Progenitor cell of endocrine pancreas (in vitro differentiated cells): ENCODE data around the gene FNBP1L. TPM values are rescaled to one million over a fixed set of nuclear protein-coding genes. Genes with fewer than 3 reads are reported as not detected.
"Not testable (repeated sequence)": the region's sequence is repeated elsewhere in the genome, so short reads cannot be mapped to it uniquely, and the experiment has no call there.

Experiments
- DNase-seq: peaks from one replicate; pipeline ENCODE4 v3.0.0; 2021; ENCODE audit warnings: low spot score; ENCODE audit not compliant: unreplicated experiment
- H3K27ac Mint-ChIP-seq: 2 replicates; pipeline ENCODE4 v1.8.0; 2021; ENCODE audit warnings: mild to moderate bottlenecking, moderate library complexity, mixed read lengths
- H3K27me3 Mint-ChIP-seq: 2 replicates; pipeline ENCODE4 v1.8.0; 2021; ENCODE audit warnings: mixed read lengths
- H3K36me3 Mint-ChIP-seq: 2 replicates; pipeline ENCODE4 v1.8.0; 2022; ENCODE audit warnings: mixed read lengths; ENCODE audit not compliant: insufficient read depth
- H3K4me1 Mint-ChIP-seq: 2 replicates; pipeline ENCODE4 v1.8.0; 2021; ENCODE audit warnings: low read depth, mixed read lengths
- H3K4me3 Mint-ChIP-seq: 2 replicates; pipeline ENCODE4 v1.8.0; 2021; ENCODE audit warnings: low read depth, mild to moderate bottlenecking, moderate library complexity, mixed read lengths
- H3K9me3 Mint-ChIP-seq: 2 replicates; pipeline ENCODE4 v1.8.0; 2021; ENCODE audit warnings: low read depth, mixed read lengths
- CTCF ChIP-seq: fragments of 200-600 bp; sonication (generic); IDR thresholded peaks from one replicate; pipeline ENCODE4 v1.5.0; 2021; ENCODE audit warnings: antibody characterized with exemption, mild to moderate bottlenecking; ENCODE audit not compliant: unreplicated experiment
- total RNA-seq: library from RNA; stranded (reverse); gene quantifications from 2 replicates; pipeline ENCODE4 v1.2.1, GENCODE V29; 2021

FNBP1L gene
- total RNA-seq, 1 donor from 2014 or later: 136 TPM

DNA sequence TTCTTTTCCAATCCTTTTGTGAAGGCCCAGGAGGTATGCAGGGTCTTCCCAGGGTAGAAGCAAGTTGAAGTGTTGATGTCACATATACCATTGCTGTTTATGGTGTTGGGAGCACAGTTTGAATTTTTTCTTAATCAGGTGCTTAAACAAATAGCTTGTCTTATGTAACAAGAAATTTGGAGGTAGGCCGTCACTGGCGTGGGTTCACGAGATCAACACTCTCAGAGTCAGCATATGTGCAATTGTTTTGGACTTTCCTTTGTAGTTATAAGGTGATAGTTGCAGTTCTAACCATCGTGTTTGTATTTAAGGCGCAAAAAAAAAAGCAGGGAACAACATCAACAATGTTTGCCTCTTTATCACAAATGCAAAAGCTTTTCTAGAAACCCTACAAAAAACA, 13.3 kb downstream of the FNBP1L start:
- H3K4me3 Mint-ChIP-seq: no peak overlapping the region
- no peak for DNase-seq
- H3K4me1 Mint-ChIP-seq: peaks cover 15% of the 10 kb centered on the region
- H3K9me3 Mint-ChIP-seq: peaks cover 10% of the 10 kb centered on the region
- H3K27ac Mint-ChIP-seq: peak overlapping the region; percentile 77
- peaks cover 35% of the 10 kb centered on the region for H3K36me3 Mint-ChIP-seq
- TF ChIP-seq CTCF: no peak
- H3K27me3 Mint-ChIP-seq: no peaks in the 10 kb centered on the region

DNA sequence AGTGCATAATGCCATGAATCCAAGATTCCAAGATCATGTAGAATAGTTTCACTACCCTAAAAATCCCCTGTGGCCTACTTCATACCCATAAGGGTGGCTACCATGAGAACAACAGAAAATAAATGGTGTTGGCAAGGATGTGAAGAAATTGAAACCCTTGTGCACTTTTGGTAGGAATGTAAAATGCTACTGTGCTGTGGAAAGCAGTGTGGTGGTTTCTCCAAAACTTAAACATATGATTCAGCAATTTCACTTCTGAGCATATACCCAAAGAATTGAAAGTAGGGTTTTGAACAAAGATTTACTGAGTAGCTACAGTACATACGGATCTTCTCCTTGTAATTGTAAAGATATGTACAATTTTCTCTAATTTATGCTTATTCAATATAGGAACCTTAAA, 16.0 kb downstream of the FNBP1L start:
- no peak for TF ChIP-seq CTCF
- H3K4me1 Mint-ChIP-seq: peaks cover 17% of the 10 kb centered on the region
- DNase-seq: no peak
- no peak overlapping the region for H3K27ac Mint-ChIP-seq
- no peak overlapping the region for H3K4me3 Mint-ChIP-seq
- no peaks in the 10 kb centered on the region for H3K27me3 Mint-ChIP-seq
- H3K36me3 Mint-ChIP-seq: peaks cover 40% of the 10 kb centered on the region
- peaks cover 24% of the 10 kb centered on the region for H3K9me3 Mint-ChIP-seq

- DNase-seq, H3K4me3 Mint-ChIP-seq, H3K27me3 Mint-ChIP-seq: not testable (repeated sequence)
- Mint-ChIP-seq H3K9me3 (peaks cover 24% of the 10 kb centered on the region), H3K4me1 (peaks cover 18% of the 10 kb centered on the region), H3K27ac (peak overlapping the region; percentile 15), H3K36me3 (peaks cover 41% of the 10 kb centered on the region)
Measured at GRCh38 chr1:93465371-93466082, 17.6 kb downstream of the FNBP1L start.

GRCh38 chr1:93467606-93468005, 19.7 kb downstream of the FNBP1L start:
- peaks cover 24% of the 10 kb centered on the region for H3K9me3 Mint-ChIP-seq
- TF ChIP-seq CTCF: no peak
- no peaks in the 10 kb centered on the region for H3K27me3 Mint-ChIP-seq
- H3K36me3 Mint-ChIP-seq: peaks cover 36% of the 10 kb centered on the region
- no peak overlapping the region for H3K4me3 Mint-ChIP-seq
- peak overlapping the region; percentile 60 for H3K27ac Mint-ChIP-seq
- DNase-seq: no peak
- H3K4me1 Mint-ChIP-seq: peaks cover 9% of the 10 kb centered on the region

- peaks cover 35% of the 10 kb centered on the region for H3K36me3 Mint-ChIP-seq
- H3K4me1 Mint-ChIP-seq: peaks cover 9% of the 10 kb centered on the region
- no peak overlapping the region for H3K27ac Mint-ChIP-seq
- H3K4me3 Mint-ChIP-seq: no peak overlapping the region
- DNase-seq: no peak
- TF ChIP-seq CTCF: no peak
- peaks cover 24% of the 10 kb centered on the region for H3K9me3 Mint-ChIP-seq
- H3K27me3 Mint-ChIP-seq: no peaks in the 10 kb centered on the region
Measured at GRCh38 chr1:93468662-93469061, 20.7 kb downstream of the FNBP1L start.

- not testable (repeated sequence) for H3K27me3 Mint-ChIP-seq, H3K27ac Mint-ChIP-seq, DNase-seq, H3K4me3 Mint-ChIP-seq
- Mint-ChIP-seq H3K36me3 (peaks cover 33% of the 10 kb centered on the region), H3K9me3 (peaks cover 24% of the 10 kb centered on the region), H3K4me1 (peaks cover 11% of the 10 kb centered on the region)
Measured at GRCh38 chr1:93469223-93469622, 21.3 kb downstream of the FNBP1L start.
